ENCODE data around the gene PLCE1. TPM values are rescaled to one million over a fixed set of nuclear protein-coding genes. Genes with fewer than 3 reads are reported as not detected.

The PLCE1 gene
- total and polyA plus RNA-seq, 2 of the 8 experiments (the other 6 are each of a cell fraction or from before 2014, with no cell fraction given): 0.05 to 0.06 TPM

GRCh38 chr10:93951905-93952304 is 41.8 kb upstream of the PLCE1 start:
- Histone ChIP-seq H4K8ac (ENCODE audit: extremely low read depth, insufficient read depth, low read length) (no peak overlapping the region), H3K56ac (replicated peaks; ENCODE audit: insufficient read length, low read depth, low read length) (no peak overlapping the region), H4K91ac (replicated peaks; ENCODE audit: insufficient read length, low read length) (no peak overlapping the region), H3K4ac (replicated peaks; ENCODE audit: insufficient read length, low read depth, low read length) (no peak overlapping the region), H2BK120ac (replicated peaks; ENCODE audit: low read depth, low read length) (no peak overlapping the region), H4K5ac (ENCODE audit: insufficient read length, low read depth, low read length) (no peak overlapping the region), H3K79me2 (ENCODE audit: control insufficient read depth in 1 of 2, insufficient read depth in 2 of 2, low read length in 2 of 2) (no peaks in the 10 kb centered on the region), H3K23me2 (ENCODE audit: low read depth, low read length) (no peaks in the 10 kb centered on the region), H3K27ac (ENCODE audit: low read depth, low read length) (no peak overlapping the region), H2BK20ac (ENCODE audit: low read length) (no peak overlapping the region), H3K27me3 (replicated peaks in 1 of 4; ENCODE audit: control insufficient read depth in 3 of 4, extremely low read depth in 1 of 4, insufficient read depth in 3 of 4, low read length in 3 of 4) (no peaks in the 10 kb centered on the region), H3K23ac (ENCODE audit: insufficient read length) (no peak overlapping the region), H3K4me1 (replicated peaks in 1 of 4; ENCODE audit: control insufficient read depth in 3 of 4, insufficient read depth in 4 of 4, low read length in 3 of 4) (no peaks in the 10 kb centered on the region), H3K18ac (ENCODE audit: extremely low read depth, low read length) (no peak overlapping the region), H2BK12ac (ENCODE audit: low read depth, low read length) (no peak overlapping the region), H2BK5ac (ENCODE audit: low read depth, low read length) (no peak overlapping the region), H2BK15ac (ENCODE audit: low read length) (no peak overlapping the region), H3K4me3 (ENCODE audit: extremely low read depth in 1 of 4, insufficient read depth in 2 of 4, low read depth in 3 of 4, low read length in 4 of 4) (no peak overlapping the region), H3K4me2 (ENCODE audit: insufficient read depth in 1 of 2, low read depth in 2 of 2, low read length in 2 of 2) (no peak overlapping the region), H2AFZ (ENCODE audit: low read length) (no peak overlapping the region), H2AK5ac (ENCODE audit: low read depth, low read length) (no peak overlapping the region), H3K14ac (ENCODE audit: insufficient read length) (no peak overlapping the region), H3K79me1 (ENCODE audit: low read depth, low read length) (no peaks in the 10 kb centered on the region), H4K20me1 (replicated peaks in 1 of 2; ENCODE audit: control insufficient read depth in 1 of 2, insufficient read depth in 2 of 2, low read length in 2 of 2) (no peaks in the 10 kb centered on the region), H3K36me3 (ENCODE audit: control insufficient read depth in 2 of 4, insufficient read depth in 4 of 4, low read length in 3 of 4) (no peaks in the 10 kb centered on the region), H3K9me3 (ENCODE audit: insufficient read depth in 2 of 2, low read depth in 1 of 2, low read length in 1 of 2) (no peaks in the 10 kb centered on the region), H3K9ac (replicated peaks in 1 of 4; ENCODE audit: extremely low read depth in 1 of 4, low read depth in 3 of 4, low read length in 3 of 4) (no peak overlapping the region)
- TF ChIP-seq TCF12 (IDR thresholded peaks at IDR 0.05; ENCODE audit: low read depth, low read length): no peak
- no peak for TF ChIP-seq CBX8 (IDR thresholded peaks at IDR 0.05; ENCODE audit: borderline replicate concordance, low read depth, low read length)
- no peak for TF ChIP-seq NRF1 (IDR thresholded peaks at IDR 0.05; ENCODE audit: low read depth, low read length)
- no peak for TF ChIP-seq FOSL1 (IDR thresholded peaks at IDR 0.05; ENCODE audit: insufficient read depth, low read depth, low read length)
- no peak for FAIRE-seq
- WGBS, 2 experiments (ENCODE audit: extremely low coverage in 1 of 2, insufficient coverage in 1 of 2, insufficient read length in 1 of 2, insufficient replicate concordance in 2 of 2, low coverage in 1 of 2, low lambda C conversion rate in 2 of 2, missing lambda C conversion rate in 1 of 2): 92% methylated on average over 2 of the region's 2 CpGs; no CpG with 5 or more reads in 1 of the 2 experiments
- no peak for DNase-seq (ENCODE audit: low read depth in 1 of 2, low spot score in 2 of 2)
- ChIA-PET CTCF (ENCODE audit: partially characterized antibody) (no interaction called here), POLR2A (ENCODE audit: partially characterized antibody) (interaction anchor here (1.5 kb wide), 1 partner anchor 36 kb away, joined by 4 read pairs; no protein-coding TSS in a partner anchor)

All from H1 (cell line).